ENCODE measurements around the gene ACP5. TPM values are rescaled to one million over a fixed set of nuclear protein-coding genes. Genes with fewer than 3 reads are reported as not detected.

ACP5 gene
- total and polyA plus RNA-seq, 12 donors, result 0.80 to 22.7 (median 2.0) TPM

DNA sequence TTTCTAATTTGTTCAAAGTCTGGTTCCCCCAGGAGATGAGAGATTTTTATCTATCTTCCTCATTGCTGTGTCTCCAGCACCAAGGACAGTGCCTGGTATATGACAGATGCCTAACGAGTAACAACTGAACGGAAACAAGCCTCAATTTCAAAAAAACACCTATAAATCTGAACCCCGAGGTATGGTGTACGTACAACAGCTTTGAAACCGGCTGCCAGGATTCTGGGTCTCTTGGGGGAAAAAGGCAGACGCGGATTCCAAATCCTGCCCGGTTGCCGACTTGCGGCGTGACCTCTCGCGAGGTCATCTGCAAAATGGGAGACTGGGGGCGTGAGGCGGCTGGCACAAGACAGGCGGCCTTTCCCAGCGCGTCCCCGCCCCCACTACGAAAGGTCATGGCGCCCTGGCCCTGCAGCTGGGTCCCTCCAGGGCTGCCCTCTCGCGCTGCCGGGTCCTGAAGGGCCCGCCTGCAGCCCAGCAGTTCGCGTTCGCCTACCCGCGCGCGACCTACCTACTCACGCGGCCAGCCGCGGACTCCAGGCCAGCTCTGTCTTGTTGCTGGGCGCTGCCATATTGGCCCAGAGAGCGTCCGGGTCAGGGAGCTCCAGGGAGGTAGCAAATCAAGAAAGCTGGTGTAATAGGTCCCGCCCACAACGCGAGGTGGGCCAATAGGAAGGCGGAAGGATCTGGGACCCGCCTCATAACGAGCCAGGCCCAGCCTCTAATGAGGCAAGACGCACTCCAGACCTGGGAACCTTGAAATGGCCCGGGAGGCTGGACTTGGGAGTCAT is 48.7 kb downstream of the ACP5 start, which contains the start of gene ECSIT:
TSS of gene ECSIT (minus strand) at position 584 of the 791 bp plus-strand sequence. CDS start 9,964 bp downstream, outside the sequence.
- ATAC-seq (peak; percentile 96 to 99 (median 99)), DNase-seq (peak; percentile 96 to 98)
- no peaks in the 10 kb centered on the region for H3K9me3 ChIP-seq
- 0 to 1% methylated on average over 47 of the region's 47 CpGs for WGBS, 2 donors
- peak within 1 kb of the TSS; percentile 66 to 97 (median 90) for H3K27ac ChIP-seq
- no peaks in the 10 kb centered on the region for H3K27me3 ChIP-seq
- H3K4me1 ChIP-seq, result peaks cover 6 to 35% (median 23%) of the 10 kb centered on the region in 9 donors
- intact Hi-C loops (cut with DNase I), result loop anchor here in 2 of 10 donors (1.0 to 2.0 kb wide), 2 partner anchors 23 to 24 kb away; partner anchors contain the start of gene ZNF653 (in 2 of the 2)
- no peak for TF ChIP-seq CTCF (IDR thresholded peaks at IDR 0.05)
- H3K36me3 ChIP-seq, result peaks cover 0 to 28% (median 0%) of the 10 kb centered on the region in 9 donors
- peak within 1 kb of the TSS; percentile 71 to 96 (median 85) for H3K4me3 ChIP-seq

Other genes starting within 250 kb of the ACP5 start
- 10 to 100 TPM in 3 of 10 donors, 1 to 10 TPM in 7; 4.5 to 11.6 (median 6.3) TPM for gene RAB3D, start 238.0 kb downstream of the ACP5 start, total RNA-seq
- 1 to 10 TPM; 2.7 to 3.1 TPM for gene RAB3D, start 238.0 kb downstream of the ACP5 start, polyA plus RNA-seq
- gene TMEM205, start 231.4 kb downstream of the ACP5 start, total RNA-seq, result 100 to 1,000 TPM in 2 of 10 donors, 10 to 100 TPM in 8; 65.1 to 114 (median 83.8) TPM
- 100 to 1,000 TPM in 1 of 2 donors, 10 to 100 TPM in 1; 89.4 to 184 TPM for gene TMEM205, start 231.4 kb downstream of the ACP5 start, polyA plus RNA-seq
- 10 to 100 TPM; 13.4 to 25.5 (median 19.7) TPM for gene CCDC159, start 231.1 kb downstream of the ACP5 start, total RNA-seq
- 10 to 100 TPM; 13.0 to 79.9 TPM for gene CCDC159, start 231.1 kb downstream of the ACP5 start, polyA plus RNA-seq
- gene PLPPR2, start 222.2 kb downstream of the ACP5 start, total RNA-seq, result 10 to 100 TPM in 5 of 10 donors, 1 to 10 TPM in 5; 4.1 to 19.8 (median 10.3) TPM
- gene PLPPR2, start 222.2 kb downstream of the ACP5 start, polyA plus RNA-seq, result 10 to 100 TPM; 10.0 to 13.2 TPM
- gene SWSAP1, start 203.0 kb downstream of the ACP5 start, total RNA-seq, result 1 to 10 TPM in 8 of 10 donors, under 1 TPM in 2; 0.53 to 2.1 (median 1.6) TPM
- 1 to 10 TPM; 2.1 to 3.1 TPM for gene SWSAP1, start 203.0 kb downstream of the ACP5 start, polyA plus RNA-seq
- gene EPOR, start 193.3 kb downstream of the ACP5 start, total RNA-seq, result 1 to 10 TPM; 3.8 to 9.1 (median 4.7) TPM
- gene EPOR, start 193.3 kb downstream of the ACP5 start, polyA plus RNA-seq, result 10 to 100 TPM in 1 of 2 donors, 1 to 10 TPM in 1; 6.2 to 14.7 TPM
- 10 to 100 TPM in 2 of 10 donors, 1 to 10 TPM in 8; 1.2 to 14.4 (median 3.2) TPM for gene RGL3, start 158.3 kb downstream of the ACP5 start, total RNA-seq
- 10 to 100 TPM in 1 of 2 donors, 1 to 10 TPM in 1; 5.2 to 37.5 TPM for gene RGL3, start 158.3 kb downstream of the ACP5 start, polyA plus RNA-seq
- under 1 TPM in 9 of 10 donors, not detected in 1; 0.17 to 0.64 (median 0.34) TPM for gene ODAD3, start 142.5 kb downstream of the ACP5 start, total RNA-seq
- 1 to 10 TPM in 1 of 2 donors, under 1 TPM in 1; 0.83 to 2.2 TPM for gene ODAD3, start 142.5 kb downstream of the ACP5 start, polyA plus RNA-seq
- gene PRKCSH, start 142.0 kb downstream of the ACP5 start, total RNA-seq, result 100 to 1,000 TPM; 106 to 177 (median 123) TPM
- gene PRKCSH, start 142.0 kb downstream of the ACP5 start, polyA plus RNA-seq, result 10 to 100 TPM; 84.3 to 96.9 TPM
- under 1 TPM in 7 of 10 donors, not detected in 3; 0.07 to 0.44 (median 0.23) TPM for gene ELAVL3, start 96.6 kb downstream of the ACP5 start, total RNA-seq
- under 1 TPM; 0.10 to 0.15 TPM for gene ELAVL3, start 96.6 kb downstream of the ACP5 start, polyA plus RNA-seq
- 1 to 10 TPM; 2.3 to 6.2 (median 4.0) TPM for gene ZNF653, start 71.8 kb downstream of the ACP5 start, total RNA-seq
- gene ZNF653, start 71.8 kb downstream of the ACP5 start, polyA plus RNA-seq, result 1 to 10 TPM; 5.9 to 7.8 TPM
- 100 to 1,000 TPM in 9 of 10 donors, 10 to 100 TPM in 1; 86.8 to 162 (median 131) TPM for gene ECSIT, start 48.5 kb downstream of the ACP5 start, total RNA-seq
- gene ECSIT, start 48.5 kb downstream of the ACP5 start, polyA plus RNA-seq, result 100 to 1,000 TPM; 164 to 226 TPM
- gene CNN1, start 38.8 kb downstream of the ACP5 start, total RNA-seq, result 100 to 1,000 TPM in 7 of 10 donors, 10 to 100 TPM in 3; 63.4 to 267 (median 163) TPM
- 100 to 1,000 TPM; 114 to 678 TPM for gene CNN1, start 38.8 kb downstream of the ACP5 start, polyA plus RNA-seq
- 10 to 100 TPM; 24.9 to 37.5 (median 30.9) TPM for gene ELOF1, start 18.4 kb downstream of the ACP5 start, total RNA-seq
- 10 to 100 TPM; 52.2 to 91.0 TPM for gene ELOF1, start 18.4 kb downstream of the ACP5 start, polyA plus RNA-seq
- 1 to 10 TPM; 5.3 to 9.8 (median 6.7) TPM for gene ZNF627, start 19.8 kb upstream of the ACP5 start, total RNA-seq
- gene ZNF627, start 19.8 kb upstream of the ACP5 start, polyA plus RNA-seq, result 1 to 10 TPM; 3.6 to 4.1 TPM
- 1 to 10 TPM; 2.2 to 5.7 (median 3.3) TPM for gene ZNF823, start 161.3 kb upstream of the ACP5 start, total RNA-seq
- 1 to 10 TPM; 2.0 to 5.5 TPM for gene ZNF823, start 161.3 kb upstream of the ACP5 start, polyA plus RNA-seq
- gene ZNF441, start 189.4 kb upstream of the ACP5 start, total RNA-seq, result 1 to 10 TPM; 2.8 to 7.0 (median 5.2) TPM
- gene ZNF441, start 189.4 kb upstream of the ACP5 start, polyA plus RNA-seq, result 1 to 10 TPM; 1.7 to 5.6 TPM
- 1 to 10 TPM; 1.4 to 5.1 (median 2.6) TPM for gene ZNF491, start 220.9 kb upstream of the ACP5 start, total RNA-seq
- gene ZNF491, start 220.9 kb upstream of the ACP5 start, polyA plus RNA-seq, result 1 to 10 TPM in 1 of 2 donors, under 1 TPM in 1; 0.67 to 4.0 TPM
- 1 to 10 TPM; 2.9 to 5.5 (median 4.3) TPM for gene ZNF440, start 236.6 kb upstream of the ACP5 start, total RNA-seq
- gene ZNF440, start 236.6 kb upstream of the ACP5 start, polyA plus RNA-seq, result 1 to 10 TPM; 1.6 to 9.5 TPM